OCI-LY3 (cell line): ENCODE results near the gene NELL2.

Source experiments
- CTCF ChIP-seq: fragments of 200-600, 300-600 bp; sonication (generic); IDR thresholded peaks from 2 replicates; pipeline ENCODE4 v1.5.1; 2014; ENCODE audit warnings: antibody characterized with exemption, low read length, low read depth
- EZH2phosphoT487 ChIP-seq: fragments of 200-600 bp; shearing (Covaris generic); IDR thresholded peaks from 2 replicates; pipeline ENCODE4 v1.6.1; 2018; ENCODE audit warnings: antibody characterized with exemption, mixed run types, low read depth

GRCh38 chr12:44550377-44550776 is 325.7 kb downstream of the NELL2 start:
- TF ChIP-seq EZH2phosphoT487 (no peak), CTCF (no peak)
